GM21381 (cell line): ENCODE measurements around the gene CDCA7L.

ENCODE experiments used
- ATAC-seq: cut with Tn5 transposase; IDR thresholded peaks from one replicate; pipeline ENCODE4 v1.9.1; 2021; ENCODE audit warnings: mild to moderate bottlenecking, moderate library complexity; ENCODE audit not compliant: unreplicated experiment

CDCA7L gene

GRCh38 chr7:21945454-21946221 is at the start of gene CDCA7L:
TSS of gene CDCA7L (minus strand) at chr7:21945899. CDS start at chr7:21945804, 95 bp downstream.
- peak; percentile 85 for ATAC-seq

DNA sequence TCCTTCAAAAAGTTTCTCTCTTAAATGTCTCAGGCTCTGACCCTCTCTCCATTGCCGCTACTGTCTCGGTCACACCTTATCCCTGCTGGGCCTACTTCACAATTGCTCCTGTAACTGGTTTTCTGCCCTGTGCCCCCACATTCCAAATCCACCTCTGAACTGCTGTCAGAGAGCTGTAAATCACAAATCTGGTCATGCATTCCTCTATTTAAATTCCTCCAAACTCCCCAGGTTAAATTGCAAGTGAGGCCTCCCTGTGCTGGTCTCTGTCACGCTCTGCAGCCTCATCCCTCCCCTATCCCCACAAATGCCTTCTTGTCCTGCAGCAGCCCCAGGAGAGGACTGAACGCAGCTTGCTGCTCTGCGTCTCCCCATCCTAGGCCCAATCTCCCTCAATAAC is 40.4 kb upstream of the CDCA7L start:
- no peak for ATAC-seq

- ATAC-seq: no peak
Measured at GRCh38 chr7:21984042-21984441, 38.3 kb upstream of the CDCA7L start.

- no peak for ATAC-seq
Measured at GRCh38 chr7:21983056-21983455, 37.4 kb upstream of the CDCA7L start.

DNA sequence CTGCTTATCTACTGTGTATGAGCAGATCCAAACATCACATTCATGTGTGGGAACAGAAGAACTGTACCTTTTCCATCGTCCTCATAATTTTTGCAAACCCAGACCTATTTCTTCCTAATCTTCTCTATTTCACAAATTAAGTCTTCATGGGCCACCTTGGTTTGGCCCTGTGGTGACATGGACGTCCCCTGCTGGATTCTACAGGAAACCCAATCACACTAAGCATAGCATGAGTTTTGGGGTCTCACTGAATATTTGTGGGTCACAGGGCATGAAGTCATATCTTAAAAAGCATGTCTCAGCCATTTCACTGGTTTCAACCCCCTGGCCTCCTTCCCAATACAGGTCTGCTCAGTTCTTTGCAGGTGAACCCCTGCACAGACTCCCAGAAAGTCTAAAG is 35.8 kb upstream of the CDCA7L start:
- no peak for ATAC-seq

- ATAC-seq: no peak
Measured at GRCh38 chr7:21980926-21981500, 35.3 kb upstream of the CDCA7L start.

DNA sequence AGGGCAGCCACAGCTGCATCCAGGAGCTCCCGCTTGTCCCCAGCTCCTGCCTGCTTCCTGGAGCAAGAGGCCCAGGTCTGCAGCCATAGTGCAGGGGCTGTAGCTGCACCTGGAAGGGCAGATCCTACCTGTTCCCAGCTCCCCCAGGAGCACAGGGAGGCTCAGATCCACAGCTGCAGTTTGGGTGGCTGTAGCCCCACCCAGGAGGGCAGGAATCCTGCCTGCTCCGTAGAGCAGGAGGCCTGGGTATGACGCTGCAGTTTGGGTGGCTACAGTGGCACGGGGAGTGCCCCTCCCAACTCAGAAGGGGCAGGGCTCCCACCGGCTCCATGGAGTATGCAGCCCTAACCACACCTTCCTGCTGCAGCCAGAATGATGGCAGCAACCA is 26.7 kb upstream of the CDCA7L start:
- ATAC-seq: no peak

DNA sequence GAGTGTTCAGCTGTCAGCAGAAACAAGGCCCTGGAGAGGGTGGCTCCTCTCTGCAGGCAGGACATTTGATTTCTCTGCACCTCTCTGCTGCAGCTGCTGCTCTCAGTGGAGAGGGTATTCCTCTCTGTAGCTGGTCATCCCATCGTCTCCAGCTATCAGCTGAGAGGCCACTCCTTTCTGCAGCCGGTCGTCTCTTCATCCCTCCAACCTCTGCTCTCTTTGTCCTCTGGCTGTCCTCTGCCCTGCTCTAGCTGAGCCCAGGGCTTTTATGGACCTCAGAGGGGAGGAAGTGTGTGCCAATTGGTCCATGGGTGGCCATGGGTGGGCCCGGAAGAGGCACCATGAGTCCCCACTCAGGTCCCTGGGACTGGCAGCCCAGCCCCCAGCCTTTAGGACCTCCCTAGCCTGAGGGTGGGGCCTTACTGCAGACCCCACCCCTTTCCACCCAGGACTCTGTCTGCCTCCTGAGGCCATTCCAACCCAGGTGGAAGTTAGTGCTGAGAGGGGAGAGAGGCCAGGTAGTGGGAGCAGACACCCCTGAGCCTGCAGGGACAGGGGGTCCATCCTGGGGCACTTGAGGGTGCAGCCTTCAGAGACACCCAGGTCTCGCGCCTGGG is 26.2 kb upstream of the CDCA7L start:
- ATAC-seq: no peak

DNA sequence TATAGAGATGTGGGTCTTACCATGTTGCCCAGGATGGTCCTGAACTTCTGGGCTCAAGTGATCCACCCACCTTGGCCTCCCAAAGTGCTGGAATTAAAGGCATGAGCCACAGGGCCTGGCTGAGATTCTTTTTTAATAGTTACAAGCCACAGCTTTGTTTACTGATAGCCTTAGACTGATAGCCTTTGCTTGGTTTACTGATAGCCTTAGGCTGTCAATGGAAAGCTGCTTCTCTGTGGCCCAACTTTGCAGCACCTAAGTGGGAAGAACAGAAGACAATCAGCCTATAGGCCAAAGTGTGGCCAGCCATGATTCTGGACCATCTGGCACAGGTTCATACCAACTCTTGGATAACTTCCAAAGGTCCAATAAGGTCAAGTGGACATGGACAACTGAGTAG is 24.1 kb upstream of the CDCA7L start:
- no peak for ATAC-seq

GRCh38 chr7:21967598-21968003 is 21.9 kb upstream of the CDCA7L start:
- ATAC-seq: no peak

DNA sequence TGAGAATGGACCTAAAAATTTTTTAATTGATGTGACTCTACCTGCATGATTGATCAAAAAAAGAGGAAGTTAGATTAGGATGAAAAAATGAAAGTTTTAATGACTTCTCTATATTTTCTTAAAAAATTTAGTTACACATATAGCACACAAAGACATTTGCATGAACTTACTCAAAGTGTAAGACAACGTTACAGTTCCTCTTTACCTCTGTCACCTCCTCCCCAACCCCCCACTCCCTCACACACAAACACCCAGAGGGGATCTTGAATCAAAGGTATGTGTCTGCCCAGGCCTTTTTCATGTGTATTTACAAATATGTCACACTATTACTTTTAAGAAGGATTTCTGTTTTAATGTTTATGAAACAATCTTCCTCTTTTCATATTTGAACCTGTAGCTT is 20.6 kb upstream of the CDCA7L start:
- peak; percentile 72 for ATAC-seq

DNA sequence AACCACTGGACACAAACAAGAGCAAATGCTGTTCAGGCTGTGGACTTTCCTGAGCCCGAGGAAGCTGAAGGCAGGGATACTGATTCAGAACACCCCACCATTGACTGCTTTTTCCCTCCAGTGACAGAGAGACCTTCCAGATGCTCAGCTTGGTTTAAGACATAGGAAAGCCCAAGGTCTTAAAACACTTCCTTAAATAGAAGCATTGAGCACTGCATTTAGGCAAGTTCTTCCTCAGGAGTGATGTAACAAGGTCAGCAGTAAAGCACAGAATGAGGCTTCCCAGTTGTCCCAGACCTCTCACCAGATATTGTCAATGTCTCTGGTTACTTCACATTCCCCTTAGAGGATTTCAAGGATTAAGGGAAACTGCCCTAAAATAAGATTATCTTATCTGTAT is 19.6 kb upstream of the CDCA7L start:
- ATAC-seq: no peak

DNA sequence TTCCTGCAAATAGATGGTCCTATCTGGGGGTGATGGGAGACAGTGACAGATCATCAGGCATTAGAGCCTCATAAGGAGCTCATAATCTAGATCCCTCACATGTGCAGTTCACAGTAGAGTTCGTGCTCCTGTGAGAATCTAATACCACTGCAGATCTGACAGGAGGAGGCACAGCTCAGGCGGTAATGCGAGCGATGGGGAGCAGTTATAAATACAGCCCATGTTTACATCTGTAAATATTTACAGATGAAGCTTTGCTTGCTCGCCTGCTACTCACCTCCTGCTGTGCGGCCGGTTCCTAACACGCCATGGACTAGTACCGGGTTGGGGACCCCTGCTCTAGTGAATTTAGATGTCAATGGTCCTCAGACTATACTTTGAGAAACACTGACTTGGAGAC is 17.0 kb upstream of the CDCA7L start:
- ATAC-seq: no peak

DNA sequence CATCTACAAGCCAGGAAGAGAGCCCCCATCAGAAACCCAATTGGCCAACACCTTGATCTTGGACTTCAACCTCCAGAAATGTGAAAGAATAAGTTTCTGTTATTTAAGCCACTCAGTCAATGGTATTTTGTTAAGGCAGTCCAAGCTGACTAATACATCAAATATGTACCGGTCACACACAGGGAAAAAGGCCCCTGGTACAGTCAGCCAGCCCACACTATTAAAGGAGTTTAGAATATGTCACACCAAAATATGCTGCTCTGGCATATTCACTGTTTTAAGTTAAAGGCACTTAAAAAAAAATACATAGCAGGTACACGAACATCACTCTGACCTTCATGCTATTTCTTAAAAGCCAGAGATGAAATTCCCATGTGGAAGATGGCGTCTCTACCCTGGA is 15.2 kb upstream of the CDCA7L start:
- ATAC-seq: no peak

DNA sequence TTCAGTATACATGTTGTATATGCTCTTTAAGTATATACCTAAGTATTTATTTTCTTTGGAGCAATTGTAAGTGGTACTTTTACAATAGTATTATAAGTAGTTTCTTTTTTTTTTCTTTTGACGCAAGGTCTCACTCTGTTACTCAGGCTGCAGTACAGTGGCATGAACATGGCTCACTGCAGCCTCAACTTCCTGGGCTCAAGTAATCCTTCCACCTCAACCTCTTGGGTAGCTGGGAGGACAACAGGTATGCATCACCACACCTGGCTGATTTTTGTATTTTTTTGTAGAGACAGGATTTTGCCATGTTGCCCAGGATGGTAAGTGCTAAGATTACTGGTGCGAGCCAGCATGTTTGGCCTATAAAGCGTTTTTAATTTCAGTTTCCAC is 13.7 kb upstream of the CDCA7L start:
- no peak for ATAC-seq

- ATAC-seq: no peak
Measured at GRCh38 chr7:21953781-21954180, 8.1 kb upstream of the CDCA7L start.

- no peak for ATAC-seq
Measured at GRCh38 chr7:21948887-21949540, 3.3 kb upstream of the CDCA7L start.

DNA sequence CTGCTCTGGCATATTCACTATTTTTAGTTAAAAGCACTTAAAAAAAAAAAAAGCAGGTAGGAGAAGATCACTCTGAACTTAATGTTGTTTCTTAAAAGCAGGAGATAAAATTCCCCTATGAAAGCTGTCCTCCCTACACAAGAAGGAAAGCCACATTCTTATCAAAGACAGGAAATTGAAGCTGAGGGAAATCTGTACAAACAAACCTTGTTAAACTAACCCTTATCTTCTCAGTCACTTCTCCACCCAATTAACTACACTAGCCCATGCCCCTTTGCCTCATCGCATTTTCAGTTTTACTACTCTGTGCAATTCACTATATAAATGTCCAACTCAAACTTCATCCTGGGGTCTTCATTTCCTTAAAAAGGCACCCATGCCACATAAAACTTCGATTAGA is 2.7 kb upstream of the CDCA7L start:
- no peak for ATAC-seq

DNA sequence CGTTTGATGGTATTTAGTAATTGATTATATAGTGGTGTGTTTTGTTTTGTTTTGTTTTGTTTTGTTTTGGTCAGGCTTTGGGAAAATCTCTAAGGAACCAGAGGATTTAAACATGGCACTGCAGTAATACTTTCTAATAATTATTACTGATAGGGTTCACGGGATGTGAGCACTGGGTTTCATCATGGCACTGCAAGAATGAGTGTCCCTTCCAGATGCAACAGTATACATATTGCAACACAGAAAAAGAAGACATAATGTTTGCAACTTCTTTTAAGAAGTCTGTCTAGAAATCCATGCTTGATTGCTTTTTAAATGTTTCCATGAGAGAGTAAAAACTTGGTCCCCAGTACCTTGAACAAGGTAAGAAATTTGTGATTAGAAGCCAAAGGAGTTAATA is 2.2 kb upstream of the CDCA7L start:
- ATAC-seq: no peak

DNA sequence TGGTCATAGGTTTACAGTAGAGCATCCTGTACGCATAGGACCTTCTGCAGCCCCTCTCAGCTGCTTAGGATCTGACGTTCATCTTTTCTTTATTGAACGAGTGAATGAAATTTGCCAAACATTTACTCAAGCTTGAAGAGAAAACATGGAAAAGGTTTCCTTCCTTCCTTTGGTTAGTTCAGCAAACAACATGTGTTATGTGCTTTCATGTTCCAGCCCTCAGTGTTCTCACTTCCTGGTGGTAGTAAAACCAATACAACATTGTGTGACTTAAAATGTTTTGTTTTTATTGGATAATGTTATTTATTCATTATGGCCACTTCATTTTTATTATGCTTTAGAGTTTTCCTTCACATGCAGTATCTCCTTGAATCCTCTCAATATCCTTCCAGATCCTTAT is 1.4 kb upstream of the CDCA7L start:
- ATAC-seq: no peak

GRCh38 chr7:21946222-21946709 is 567 bp upstream of the CDCA7L start:
- no peak for ATAC-seq
